Fibroblast of skin of abdomen (primary cell): ENCODE data around the gene PAIP1. TPM values are rescaled to one million over a fixed set of nuclear protein-coding genes. Genes with fewer than 3 reads are reported as not detected.
A peak's percentile ranks its signal among the peaks of the same experiment; 100 is the strongest.
"Not testable (repeated sequence)": the region's sequence is repeated elsewhere in the genome, so short reads cannot be mapped to it uniquely, and the experiment has no call there.

Experiments used
- DNase-seq: peaks from one replicate; pipeline ENCODE4 v3.0.0-alpha.2; 2013
- polyA plus RNA-seq, 2 experiments: library from polyadenylated mRNA; unstranded; fragments of 120-200 nt; gene quantifications; one replicate each; pipeline ENCODE4 v1.2.1, GENCODE V29; 2013; ENCODE audit not compliant: insufficient read length in 2 of 2

PAIP1 gene
- 101 TPM for polyA plus RNA-seq (2013, experiment 1 of 2; ENCODE audit: insufficient read length)
- 94.9 TPM for polyA plus RNA-seq (2013, experiment 2 of 2; ENCODE audit: insufficient read length)

GRCh38 chr5:43556857-43557542 lies at the start of gene PAIP1:
Gene PAIP1 (minus strand): TSS chr5:43557077. CDS start chr5:43556846, 231 bp downstream.
- DNase-seq: peak; percentile 90

GRCh38 chr5:43606351-43606750 lies 49.5 kb upstream of the PAIP1 start:
- no peak for DNase-seq

- DNase-seq: no peak
Measured at GRCh38 chr5:43604699-43605098, 47.8 kb upstream of the PAIP1 start.

GRCh38 chr5:43603344-43604217 lies 46.7 kb upstream of the PAIP1 start:
- no peak for DNase-seq

- DNase-seq: peak; percentile 49
Measured at GRCh38 chr5:43602461-43603343, 45.8 kb upstream of the PAIP1 start, which contains the start of gene NNT. Gene NNT (plus strand): TSS chr5:43603180. CDS start chr5:43609196, 6,016 bp downstream.

- peak; percentile 30 for DNase-seq
Measured at GRCh38 chr5:43601454-43602260, 44.8 kb upstream of the PAIP1 start.

- not testable (repeated sequence) for DNase-seq
Measured at GRCh38 chr5:43598927-43599326, 42.0 kb upstream of the PAIP1 start.

GRCh38 chr5:43592363-43592762 lies 35.5 kb upstream of the PAIP1 start:
- DNase-seq: no peak

GRCh38 chr5:43590700-43591099 lies 33.8 kb upstream of the PAIP1 start:
- DNase-seq: no peak

- DNase-seq: no peak
Measured at GRCh38 chr5:43589310-43589709, 32.4 kb upstream of the PAIP1 start.

GRCh38 chr5:43588842-43589241 lies 32.0 kb upstream of the PAIP1 start:
- no peak for DNase-seq

GRCh38 chr5:43584166-43584699 lies 27.4 kb upstream of the PAIP1 start:
- no peak for DNase-seq

GRCh38 chr5:43583724-43584123 lies 26.8 kb upstream of the PAIP1 start:
- no peak for DNase-seq

- no peak for DNase-seq
Measured at GRCh38 chr5:43582082-43583005, 25.5 kb upstream of the PAIP1 start.

GRCh38 chr5:43581398-43581797 lies 24.5 kb upstream of the PAIP1 start:
- no peak for DNase-seq

- not testable (repeated sequence) for DNase-seq
Measured at GRCh38 chr5:43580402-43581210, 23.7 kb upstream of the PAIP1 start.

- DNase-seq: peak; percentile 82
Measured at GRCh38 chr5:43573058-43573457, 16.2 kb upstream of the PAIP1 start.

GRCh38 chr5:43572357-43572756 lies 15.5 kb upstream of the PAIP1 start:
- peak; percentile 14 for DNase-seq

GRCh38 chr5:43571237-43571636 lies 14.4 kb upstream of the PAIP1 start:
- no peak for DNase-seq
